Heart left ventricle (tissue), 13 donors: ENCODE data around the gene DBR1.

Experiments
- POLR2A ChIP-seq, 2 donors: fragments of 450-650 bp; IDR thresholded peaks; one replicate each; pipeline ENCODE4 v1.6.1; 2017; ENCODE audit warnings: antibody characterized with exemption in 2 of 2, mild to moderate bottlenecking in 2 of 2, moderate library complexity in 2 of 2
- TF ChIP-seq, protein P1 (sequence below), 12 donors: fragments of 200-600 bp; sonication (generic) in 4 of 12; IDR thresholded peaks; one replicate each; pipeline versions ENCODE4 v1.5.0 to v1.8.0; 2018 to 2022; ENCODE audit warnings: antibody characterized with exemption in 12 of 12, mild to moderate bottlenecking in 5 of 12
- donor health status: ischemic (EF 13 %, LVEDD 7.1; RV severe dilation, severe dysfunction).
- donor health status: DM: no; HTN: yes; CAD: no.
- donor health status: DM: no; HTN: no; CAD: no.
- donor health status: ischemic (EF 25% LVEDD 6.9; RV normal size, moderate dysfunction).
- donor health status: ischemic (EF 25% LVEDD 5.7; RV mildly dilated, moderate dysfunction).
- donor health status: ischemic (EF 35%, LVEDD 5.7; RV mildly dilated, moderate dysfunction).
- donor health status: nonischemic (EF 11% LVEDD 7.7; RV severe dilation, severe dysfunction).
- donor health status: DM: yes; HTN: yes; CAD: no.
- donor health status: PGD.
- donor health status: ischemic (EF 29% LVEDD 5.4; RV normal size, mild dysfunction).
- donor health status: nonischemic (EF 23%, LVEDD 6.1; RV moderate dilation, normal function).

DNA sequence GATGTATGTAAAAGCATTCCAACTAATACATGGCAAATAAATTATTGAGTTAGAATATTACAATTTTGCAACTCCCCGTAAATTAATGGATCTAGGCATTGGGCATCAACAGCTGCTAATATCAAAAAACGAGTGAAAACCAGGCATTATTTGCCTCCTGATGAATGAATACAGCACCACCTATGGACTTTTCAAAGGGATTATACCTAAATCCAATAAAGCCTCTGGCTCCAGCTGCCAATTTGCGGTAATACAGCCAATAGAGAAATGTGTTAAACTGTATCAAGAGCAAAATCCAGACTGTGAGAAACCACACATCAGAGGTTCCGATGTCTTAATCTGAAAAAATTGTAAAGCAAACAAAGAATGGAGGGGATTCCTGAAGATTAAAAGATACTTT lies 26.2 kb downstream of the DBR1 start:
- TF ChIP-seq, protein P1, sequence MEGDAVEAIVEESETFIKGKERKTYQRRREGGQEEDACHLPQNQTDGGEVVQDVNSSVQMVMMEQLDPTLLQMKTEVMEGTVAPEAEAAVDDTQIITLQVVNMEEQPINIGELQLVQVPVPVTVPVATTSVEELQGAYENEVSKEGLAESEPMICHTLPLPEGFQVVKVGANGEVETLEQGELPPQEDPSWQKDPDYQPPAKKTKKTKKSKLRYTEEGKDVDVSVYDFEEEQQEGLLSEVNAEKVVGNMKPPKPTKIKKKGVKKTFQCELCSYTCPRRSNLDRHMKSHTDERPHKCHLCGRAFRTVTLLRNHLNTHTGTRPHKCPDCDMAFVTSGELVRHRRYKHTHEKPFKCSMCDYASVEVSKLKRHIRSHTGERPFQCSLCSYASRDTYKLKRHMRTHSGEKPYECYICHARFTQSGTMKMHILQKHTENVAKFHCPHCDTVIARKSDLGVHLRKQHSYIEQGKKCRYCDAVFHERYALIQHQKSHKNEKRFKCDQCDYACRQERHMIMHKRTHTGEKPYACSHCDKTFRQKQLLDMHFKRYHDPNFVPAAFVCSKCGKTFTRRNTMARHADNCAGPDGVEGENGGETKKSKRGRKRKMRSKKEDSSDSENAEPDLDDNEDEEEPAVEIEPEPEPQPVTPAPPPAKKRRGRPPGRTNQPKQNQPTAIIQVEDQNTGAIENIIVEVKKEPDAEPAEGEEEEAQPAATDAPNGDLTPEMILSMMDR (IDR thresholded peaks at IDR 0.05): no peak
- TF ChIP-seq POLR2A (IDR thresholded peaks at IDR 0.05): no peak
